H1 (cell line): ENCODE results near the gene ST14. TPM values are rescaled to one million over a fixed set of nuclear protein-coding genes. Genes with fewer than 3 reads are reported as not detected.

Source experiments
- CTCF ChIA-PET: fragments of 300-600 bp; sonication (Branson Sonifier 250); formaldehyde crosslinking; loops from one replicate; lab custom pipeline; 2021; ENCODE audit not compliant: partially characterized antibody; lab: Charles Lee
- POLR2A ChIA-PET: fragments of 300-600 bp; sonication (Branson Sonifier 250); formaldehyde crosslinking; loops from one replicate; lab custom pipeline; 2021; ENCODE audit warnings: inconsistent platforms; ENCODE audit not compliant: partially characterized antibody; lab: Charles Lee
- DNase-seq, 2 experiments: peaks; one replicate each; pipeline versions ENCODE4 v3.0.0 to v3.0.0-alpha.2; 2010 to 2022; ENCODE audit warnings: low spot score in 2 of 2, low read depth in 1 of 2, mixed read lengths in 1 of 2
- FAIRE-seq: peaks from 2 replicates; lab custom pipeline; 2011; peaks lifted over from hg19 to GRCh38; lab: Jason Lieb, UNC
- H2AFZ ChIP-seq: 2 replicates; pipeline ENCODE4 v1.8.1; 2012; ENCODE audit warnings: low read length, inconsistent platforms
- H2AK5ac ChIP-seq: 2 replicates; pipeline ENCODE4 v1.6.1; 2013; ENCODE audit warnings: low read depth, low read length
- H2BK120ac ChIP-seq: replicated peaks from 2 replicates; pipeline ENCODE3; 2013; ENCODE audit warnings: low read depth, low read length, inconsistent platforms
- H2BK12ac ChIP-seq: 2 replicates; pipeline ENCODE4 v1.6.1; 2013; ENCODE audit warnings: low read depth, low read length
- H2BK15ac ChIP-seq: 2 replicates; pipeline ENCODE4 v1.6.1; 2013; ENCODE audit warnings: low read length
- H2BK20ac ChIP-seq: 2 replicates; pipeline ENCODE4 v1.6.1; 2013; ENCODE audit warnings: low read length
- H2BK5ac ChIP-seq: 2 replicates; pipeline ENCODE4 v1.6.1; 2013; ENCODE audit warnings: low read depth, low read length
- H3K14ac ChIP-seq: 2 replicates; pipeline ENCODE4 v1.6.1; 2013; ENCODE audit warnings: inconsistent platforms; ENCODE audit not compliant: insufficient read length
- H3K18ac ChIP-seq: 2 replicates; pipeline ENCODE4 v1.6.1; 2013; ENCODE audit warnings: low read length; ENCODE audit errors: extremely low read depth
- H3K23ac ChIP-seq: 2 replicates; pipeline ENCODE4 v1.6.1; 2013; ENCODE audit warnings: inconsistent platforms; ENCODE audit not compliant: insufficient read length
- H3K23me2 ChIP-seq: 2 replicates; pipeline ENCODE4 v1.6.1; 2013; ENCODE audit warnings: low read depth, low read length
- H3K27ac ChIP-seq: 2 replicates; pipeline ENCODE4 v1.6.1; 2011; ENCODE audit warnings: low read depth, low read length, inconsistent platforms
- H3K27me3 ChIP-seq, 4 experiments: replicated peaks in 1 of 4; 1 replicate in 1 of 4; 2 replicates in 3 of 4; pipeline versions ENCODE4 v1.6.1 to v1.8.1; 2011 to 2013; ENCODE audit warnings: low read length in 3 of 4, mild to moderate bottlenecking in 3 of 4, inconsistent platforms in 2 of 4, mixed read lengths in 2 of 4, moderate library complexity in 1 of 4; ENCODE audit not compliant: control insufficient read depth in 3 of 4, insufficient read depth in 3 of 4; ENCODE audit errors: extremely low read depth in 1 of 4
- H3K36me3 ChIP-seq, 4 experiments: 2 replicates each; pipeline versions ENCODE4 v1.6.1 to v1.8.1; 2011 to 2013; ENCODE audit warnings: mild to moderate bottlenecking in 4 of 4, low read length in 3 of 4, moderate library complexity in 2 of 4, control low read depth in 1 of 4, inconsistent platforms in 1 of 4; ENCODE audit not compliant: insufficient read depth in 4 of 4, control insufficient read depth in 2 of 4
- H3K4ac ChIP-seq: replicated peaks from 2 replicates; pipeline ENCODE3; 2013; ENCODE audit warnings: low read length, low read depth, mixed read lengths, inconsistent platforms; ENCODE audit not compliant: insufficient read length
- H3K4me1 ChIP-seq, 4 experiments: replicated peaks in 1 of 4; 1 replicate in 1 of 4; 2 replicates in 3 of 4; pipeline versions ENCODE4 v1.6.1 to v1.8.1; 2011 to 2013; ENCODE audit warnings: low read length in 3 of 4, inconsistent platforms in 2 of 4, mixed read lengths in 1 of 4; ENCODE audit not compliant: insufficient read depth in 4 of 4, control insufficient read depth in 3 of 4
- H3K4me2 ChIP-seq, 2 experiments: 2 replicates each; pipeline versions ENCODE4 v1.6.1 to v1.8.1; 2011 to 2013; ENCODE audit warnings: low read depth in 2 of 2, low read length in 2 of 2, control low read depth in 1 of 2, inconsistent platforms in 1 of 2, mild to moderate bottlenecking in 1 of 2; ENCODE audit not compliant: insufficient read depth in 1 of 2
- H3K4me3 ChIP-seq, 4 experiments: fragments of 200-600, 300-600 bp in 1 of 4; sonication (generic), shearing (Covaris generic), sonication (Bioruptor Twin) in 1 of 4; 2 replicates each; pipeline versions ENCODE4 v1.5.1 to v1.8.1; 2011 to 2016; ENCODE audit warnings: low read length in 4 of 4, low read depth in 3 of 4, control low read depth in 2 of 4, inconsistent platforms in 2 of 4, mild to moderate bottlenecking in 2 of 4, mixed read lengths in 1 of 4, moderate library complexity in 1 of 4; ENCODE audit not compliant: insufficient read depth in 2 of 4; ENCODE audit errors: extremely low read depth in 1 of 4
- H3K56ac ChIP-seq: replicated peaks from 2 replicates; pipeline ENCODE3; 2013; ENCODE audit warnings: low read depth, mild to moderate bottlenecking, mixed read lengths, low read length, inconsistent platforms; ENCODE audit not compliant: insufficient read length
- H3K79me1 ChIP-seq: 2 replicates; pipeline ENCODE4 v1.6.1; 2013; ENCODE audit warnings: low read depth, low read length, control low read depth
- H3K79me2 ChIP-seq, 2 experiments: 2 replicates each; pipeline versions ENCODE4 v1.6.1 to v1.8.1; 2012 to 2013; ENCODE audit warnings: low read length in 2 of 2, mild to moderate bottlenecking in 2 of 2, inconsistent platforms in 1 of 2; ENCODE audit not compliant: insufficient read depth in 2 of 2, control insufficient read depth in 1 of 2
- H3K9ac ChIP-seq, 4 experiments: replicated peaks in 1 of 4; 1 replicate in 1 of 4; 2 replicates in 3 of 4; pipeline versions ENCODE4 v1.6.1 to v1.8.1; 2011 to 2013; ENCODE audit warnings: low read depth in 3 of 4, low read length in 3 of 4, control low read depth in 2 of 4, mild to moderate bottlenecking in 2 of 4, moderate library complexity in 2 of 4, inconsistent platforms in 1 of 4; ENCODE audit errors: extremely low read depth in 1 of 4
- H3K9me3 ChIP-seq, 2 experiments: 2 replicates each; pipeline versions ENCODE4 v1.6.1 to v1.8.1; 2012 to 2013; ENCODE audit warnings: mild to moderate bottlenecking in 2 of 2, moderate library complexity in 2 of 2, control low read depth in 1 of 2, inconsistent platforms in 1 of 2, low read depth in 1 of 2, low read length in 1 of 2, mixed read lengths in 1 of 2; ENCODE audit not compliant: insufficient read depth in 2 of 2
- H4K20me1 ChIP-seq, 2 experiments: replicated peaks in 1 of 2; 2 replicates each; pipeline versions ENCODE3 to v1.8.1; 2011 to 2013; ENCODE audit warnings: inconsistent platforms in 2 of 2, low read length in 2 of 2, mild to moderate bottlenecking in 1 of 2; ENCODE audit not compliant: insufficient read depth in 2 of 2, control insufficient read depth in 1 of 2
- H4K5ac ChIP-seq: 2 replicates; pipeline ENCODE4 v1.6.1; 2013; ENCODE audit warnings: low read length, low read depth, mixed read lengths, inconsistent platforms; ENCODE audit not compliant: insufficient read length
- H4K8ac ChIP-seq: 2 replicates; pipeline ENCODE4 v1.8.0; 2013; ENCODE audit warnings: mild to moderate bottlenecking, moderate library complexity, low read length, inconsistent platforms; ENCODE audit not compliant: insufficient read depth; ENCODE audit errors: extremely low read depth
- H4K91ac ChIP-seq: replicated peaks from 2 replicates; pipeline ENCODE3; 2013; ENCODE audit warnings: low read length, mixed read lengths, inconsistent platforms; ENCODE audit not compliant: insufficient read length
- CEBPB ChIP-seq: IDR thresholded peaks from 2 replicates; pipeline ENCODE4 v1.6.1; 2012; ENCODE audit warnings: low read depth, low read length
- EZH2 ChIP-seq: fragments of 200-600 bp; sonication (generic); IDR thresholded peaks from 2 replicates; pipeline ENCODE4 v1.7.1; 2012; ENCODE audit warnings: low read depth, mild to moderate bottlenecking, moderate library complexity, low read length, inconsistent platforms; ENCODE audit not compliant: severe bottlenecking
- RXRA ChIP-seq: IDR thresholded peaks from 2 replicates; pipeline ENCODE4 v1.6.1; 2011; ENCODE audit warnings: low read depth, mild to moderate bottlenecking, low read length, moderate library complexity; ENCODE audit not compliant: insufficient read depth
- SUZ12 ChIP-seq: fragments of 200-600 bp; sonication (generic); IDR thresholded peaks from 2 replicates; pipeline ENCODE4 v1.6.1; 2012; ENCODE audit warnings: mild to moderate bottlenecking, inconsistent platforms, low read length, moderate library complexity, mixed read lengths
- WGBS, 2 experiments: shearing (Covaris generic) in 1 of 2; methylation state at CpG; one replicate each; pipeline versions ENCODE4 v1.1.6 to v1.1.7; 2013 to 2015; ENCODE audit warnings: low lambda C conversion rate in 2 of 2, mixed read lengths in 2 of 2, inconsistent platforms in 1 of 2, low coverage in 1 of 2, missing lambda C conversion rate in 1 of 2; ENCODE audit not compliant: insufficient replicate concordance in 2 of 2, insufficient coverage in 1 of 2, insufficient read length in 1 of 2; ENCODE audit errors: extremely low coverage in 1 of 2, missing lambda C conversion rate in 1 of 2; 5-methylcytosine and 5-hydroxymethylcytosine counted together
- polyA plus RNA-seq, 7 experiments: library from polyadenylated mRNA; depleted of rRNA in 3 of 7; stranded (reverse) in 5 of 7; unstranded in 2 of 7; fragments of >200 nt in 5 of 7; fragments of 200-250 nt in 2 of 7; gene quantifications; 1 replicate in 5 of 7; 2 replicates in 1 of 7; 4 replicates in 1 of 7; pipeline versions ENCODE4 v1.2.1 to v1.2.3, GENCODE V29; 2011 to 2013; ENCODE audit warnings: missing spikeins in 2 of 7, mixed read lengths in 2 of 7
- total RNA-seq: library from RNA; stranded (reverse); fragmentation: NEBNext Ultra II Directional; extraction: Animal tissue kit (Norgen Biotek cat#: 25700); gene quantifications from 2 replicates; pipeline ENCODE4 v1.2.1, GENCODE V29; 2021
- TF ChIP-seq, protein P1 (sequence below): IDR thresholded peaks from 2 replicates; pipeline ENCODE4 v1.6.1; 2012; ENCODE audit warnings: low read length, inconsistent platforms

Gene ST14
- total and polyA plus RNA-seq, 2 of the 8 experiments (the other 6 are each of a cell fraction or from before 2014, with no cell fraction given), result 22.4 to 24.9 TPM

DNA sequence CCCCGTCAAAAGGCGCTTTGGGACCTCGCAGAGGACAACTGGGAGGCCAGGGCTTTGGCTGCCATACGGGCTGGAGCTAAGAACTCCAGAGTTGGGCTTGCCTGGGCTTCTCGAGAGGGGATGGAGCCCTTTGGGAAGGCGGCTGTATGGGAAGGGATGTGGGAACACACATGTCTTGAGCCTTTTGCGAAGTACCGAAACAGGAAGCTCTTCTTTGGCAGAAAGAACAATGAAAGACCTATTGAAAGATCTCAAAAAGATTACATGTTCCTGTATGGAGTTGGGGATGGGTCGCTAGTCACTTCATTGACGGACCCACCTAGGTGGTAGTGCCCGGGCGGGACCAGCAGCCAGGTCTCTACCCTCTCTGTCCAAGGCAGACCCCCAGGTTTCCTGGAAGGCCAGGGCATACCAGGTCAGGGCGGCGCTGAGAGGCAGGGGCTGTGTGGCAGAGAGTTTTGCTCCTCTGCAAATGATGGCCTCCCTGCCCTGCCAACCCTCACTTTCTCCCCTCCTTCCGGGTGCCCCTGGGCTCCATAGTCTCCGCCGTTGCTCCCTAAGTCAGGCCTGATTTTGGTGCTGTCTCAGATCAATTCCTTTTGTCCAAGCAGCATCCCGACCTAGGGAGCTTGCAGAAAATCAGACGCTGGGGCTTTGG lies 1.0 kb downstream of the ST14 start:
- 0 out of 2 replicates have a peak overlapping the region, but pooled peaks have one; percentile 15 for H2AFZ ChIP-seq
- FAIRE-seq, result no peak
- no peak overlapping the region for H3K27ac ChIP-seq
- H2BK120ac ChIP-seq, result no peak overlapping the region
- no peak overlapping the region for H4K5ac ChIP-seq
- H3K4ac ChIP-seq, result no peak overlapping the region
- no peak overlapping the region for H3K23ac ChIP-seq
- H2BK5ac ChIP-seq, result no peak overlapping the region
- no peak overlapping the region for H4K8ac ChIP-seq
- WGBS, 2 experiments, result 36% methylated on average over 19 of the region's 19 CpGs; no CpG with 5 or more reads in 1 of the 2 experiments
- no peaks in the 10 kb centered on the region for H3K9me3 ChIP-seq
- no peaks in the 10 kb centered on the region for H3K79me2 ChIP-seq
- CTCF ChIA-PET, result interaction anchor here (1.0 to 2.1 kb wide), 6 partner anchors 9 to 71 kb away, joined by 3 to 10 read pairs (median 3); no protein-coding TSS in a partner anchor
- H3K4me2 ChIP-seq, result peak overlapping the region; percentile 84 to 86
- 0 out of 2 replicates have a peak overlapping the region, but pooled peaks have one; percentile 73 for H2BK20ac ChIP-seq
- peak overlapping the region; percentile 37 to 61 (median 44) for H3K4me3 ChIP-seq
- no peak overlapping the region for H2BK15ac ChIP-seq
- peaks cover 4% of the 10 kb centered on the region; the same call in 1 of the 2 replicates for H3K23me2 ChIP-seq
- H4K20me1 ChIP-seq, result no peaks in the 10 kb centered on the region
- H3K18ac ChIP-seq, result peak overlapping the region; percentile 38; the same call in 1 of the 2 replicates
- H3K79me1 ChIP-seq, result no peaks in the 10 kb centered on the region; the same call in none of the 2 replicates
- POLR2A ChIA-PET, result interaction anchor here (1.9 to 3.0 kb wide), 3 partner anchors 10 to 84 kb away, joined by 5 to 17 read pairs (median 13); no protein-coding TSS in a partner anchor
- H3K14ac ChIP-seq, result no peak overlapping the region
- H3K36me3 ChIP-seq, result no peaks in the 10 kb centered on the region
- peaks cover 4 to 51% (median 43%) of the 10 kb centered on the region in 4 experiments for H3K27me3 ChIP-seq
- no peak overlapping the region for H2BK12ac ChIP-seq
- peak in 1 of 2 experiments; percentile 62 for DNase-seq
- H3K56ac ChIP-seq, result no peak overlapping the region
- peak overlapping the region in 1 of 4 experiments; percentile 19; a peak in 2 of 7 replicates for H3K9ac ChIP-seq
- H2AK5ac ChIP-seq, result no peak overlapping the region
- H4K91ac ChIP-seq, result no peak overlapping the region
- H3K4me1 ChIP-seq, result peaks cover 0 to 25% (median 11%) of the 10 kb centered on the region in 4 experiments; a peak in 6 of 7 replicates
- TF ChIP-seq CEBPB (no peak), RXRA (no peak), EZH2 (peak; percentile 47), SUZ12 (peak; percentile 54)
- TF ChIP-seq, protein P1, sequence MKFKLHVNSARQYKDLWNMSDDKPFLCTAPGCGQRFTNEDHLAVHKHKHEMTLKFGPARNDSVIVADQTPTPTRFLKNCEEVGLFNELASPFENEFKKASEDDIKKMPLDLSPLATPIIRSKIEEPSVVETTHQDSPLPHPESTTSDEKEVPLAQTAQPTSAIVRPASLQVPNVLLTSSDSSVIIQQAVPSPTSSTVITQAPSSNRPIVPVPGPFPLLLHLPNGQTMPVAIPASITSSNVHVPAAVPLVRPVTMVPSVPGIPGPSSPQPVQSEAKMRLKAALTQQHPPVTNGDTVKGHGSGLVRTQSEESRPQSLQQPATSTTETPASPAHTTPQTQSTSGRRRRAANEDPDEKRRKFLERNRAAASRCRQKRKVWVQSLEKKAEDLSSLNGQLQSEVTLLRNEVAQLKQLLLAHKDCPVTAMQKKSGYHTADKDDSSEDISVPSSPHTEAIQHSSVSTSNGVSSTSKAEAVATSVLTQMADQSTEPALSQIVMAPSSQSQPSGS, result no peak
